Measurements from ENCODE around the gene FOXP1. TPM values are rescaled to one million over a fixed set of nuclear protein-coding genes. Genes with fewer than 3 reads are reported as not detected.
A peak's percentile ranks its signal among the peaks of the same experiment; 100 is the strongest.

FOXP1 gene
- total and polyA plus RNA-seq, 2 of the 13 experiments (the other 11 are each of a cell fraction or from before 2014, with no cell fraction given), result 40.4 to 59.0 TPM

DNA sequence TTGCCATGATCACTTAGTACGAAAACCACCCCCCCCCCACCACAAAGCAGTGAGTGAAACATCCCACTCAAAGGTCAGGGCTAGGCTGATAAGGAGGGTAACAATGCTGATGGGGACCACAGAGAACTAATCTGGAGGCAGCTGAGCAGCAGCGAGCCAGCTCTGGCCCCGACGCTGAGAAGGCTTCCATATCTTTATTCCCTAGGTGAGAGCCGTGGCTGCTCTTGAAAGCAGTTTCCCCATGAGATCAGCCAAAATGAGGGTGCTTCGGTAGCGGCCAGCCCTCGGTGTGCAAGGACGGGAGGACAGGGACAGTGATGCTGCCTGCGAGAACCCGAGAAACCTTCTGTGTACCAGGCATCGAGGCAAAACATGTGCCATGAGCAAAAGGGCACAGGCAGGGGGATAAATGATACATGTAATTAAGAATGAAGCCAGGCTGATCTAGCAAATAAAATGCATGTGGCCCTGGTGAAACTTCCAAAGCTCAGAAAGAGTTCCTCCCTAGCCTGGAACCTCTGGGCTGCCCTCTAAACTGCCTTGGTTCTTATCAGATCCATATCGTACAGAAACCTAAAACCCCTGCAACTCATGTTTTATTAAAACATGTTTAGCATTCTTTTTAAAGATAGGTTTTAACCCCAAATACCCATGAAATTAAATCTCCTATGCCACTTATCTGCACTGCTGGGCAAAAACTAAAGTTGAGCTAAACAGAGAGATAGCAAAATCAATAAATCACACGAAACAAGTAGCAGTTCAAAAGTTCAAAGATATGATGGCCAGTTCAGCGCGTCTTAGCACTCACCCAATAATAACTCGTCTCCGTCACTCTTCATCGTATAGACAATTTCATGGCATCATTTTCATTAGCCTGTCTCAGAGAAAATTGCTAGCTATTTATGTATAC is 337.3 kb downstream of the FOXP1 start (continued):
- TF ChIP-seq ASH2L (IDR thresholded peaks at IDR 0.05; ENCODE audit: insufficient read length, low read depth, low read length) (peak; percentile 13), CREB1 (IDR thresholded peaks at IDR 0.05) (no peak), CREB1 (CRISPR knock-in tag; IDR thresholded peaks at IDR 0.05) (0 out of 2 replicates have a peak, but pooled peaks have one; percentile 10), ZSCAN31 (CRISPR knock-in tag; IDR thresholded peaks at IDR 0.05; ENCODE audit: low read depth) (no peak), DR1 (CRISPR knock-in tag; IDR thresholded peaks at IDR 0.05) (no peak), ZFY (CRISPR knock-in tag; IDR thresholded peaks at IDR 0.05) (no peak), FOXO1 (CRISPR knock-in tag; IDR thresholded peaks at IDR 0.05) (no peak), TARDBP (CRISPR knock-in tag; IDR thresholded peaks at IDR 0.05) (no peak), ZNF251 (CRISPR knock-in tag; IDR thresholded peaks at IDR 0.05) (no peak), ERF (CRISPR knock-in tag; IDR thresholded peaks at IDR 0.05) (no peak), TGIF2 (CRISPR knock-in tag; IDR thresholded peaks at IDR 0.05) (no peak), KLF16 (CRISPR knock-in tag; IDR thresholded peaks at IDR 0.05) (no peak), ZBTB42 (CRISPR knock-in tag; IDR thresholded peaks at IDR 0.05) (no peak), ZNF543 (CRISPR knock-in tag; IDR thresholded peaks at IDR 0.05) (no peak), ZNF205 (CRISPR knock-in tag; IDR thresholded peaks at IDR 0.05) (no peak), ZNF253 (CRISPR knock-in tag; IDR thresholded peaks at IDR 0.05; ENCODE audit: borderline replicate concordance) (no peak), ZNF782 (CRISPR knock-in tag; IDR thresholded peaks at IDR 0.05; ENCODE audit: borderline replicate concordance) (0 out of 2 replicates have a peak, but pooled peaks have one; percentile 16), NR2F2 (IDR thresholded peaks at IDR 0.05; ENCODE audit: borderline replicate concordance, low read depth) (peak; percentile 64; the same call in 1 of the 2 replicates), SUZ12 (IDR thresholded peaks at IDR 0.05; ENCODE audit: low read depth, low read length) (no peak), TBL1XR1 (IDR thresholded peaks at IDR 0.05; ENCODE audit: borderline replicate concordance, low read length, partially characterized antibody) (no peak), TOPORS (CRISPR knock-in tag; IDR thresholded peaks at IDR 0.05) (no peak), SETDB1 (CRISPR knock-in tag; IDR thresholded peaks at IDR 0.05; ENCODE audit: borderline replicate concordance) (no peak), KAT8 (CRISPR knock-in tag; IDR thresholded peaks at IDR 0.05) (no peak)
- TF ChIP-seq, protein P1, sequence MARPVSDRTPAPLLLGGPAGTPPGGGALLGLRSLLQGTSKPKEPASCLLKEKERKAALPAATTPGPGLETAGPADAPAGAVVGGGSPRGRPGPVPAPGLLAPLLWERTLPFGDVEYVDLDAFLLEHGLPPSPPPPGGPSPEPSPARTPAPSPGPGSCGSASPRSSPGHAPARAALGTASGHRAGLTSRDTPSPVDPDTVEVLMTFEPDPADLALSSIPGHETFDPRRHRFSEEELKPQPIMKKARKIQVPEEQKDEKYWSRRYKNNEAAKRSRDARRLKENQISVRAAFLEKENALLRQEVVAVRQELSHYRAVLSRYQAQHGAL (CRISPR knock-in tag; IDR thresholded peaks at IDR 0.05; ENCODE audit: not compliant biosample characterization), result no peak
- TF ChIP-seq, protein P2, sequence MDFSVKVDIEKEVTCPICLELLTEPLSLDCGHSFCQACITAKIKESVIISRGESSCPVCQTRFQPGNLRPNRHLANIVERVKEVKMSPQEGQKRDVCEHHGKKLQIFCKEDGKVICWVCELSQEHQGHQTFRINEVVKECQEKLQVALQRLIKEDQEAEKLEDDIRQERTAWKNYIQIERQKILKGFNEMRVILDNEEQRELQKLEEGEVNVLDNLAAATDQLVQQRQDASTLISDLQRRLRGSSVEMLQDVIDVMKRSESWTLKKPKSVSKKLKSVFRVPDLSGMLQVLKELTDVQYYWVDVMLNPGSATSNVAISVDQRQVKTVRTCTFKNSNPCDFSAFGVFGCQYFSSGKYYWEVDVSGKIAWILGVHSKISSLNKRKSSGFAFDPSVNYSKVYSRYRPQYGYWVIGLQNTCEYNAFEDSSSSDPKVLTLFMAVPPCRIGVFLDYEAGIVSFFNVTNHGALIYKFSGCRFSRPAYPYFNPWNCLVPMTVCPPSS (IDR thresholded peaks at IDR 0.05), result no peak
- TF ChIP-seq, protein P3, sequence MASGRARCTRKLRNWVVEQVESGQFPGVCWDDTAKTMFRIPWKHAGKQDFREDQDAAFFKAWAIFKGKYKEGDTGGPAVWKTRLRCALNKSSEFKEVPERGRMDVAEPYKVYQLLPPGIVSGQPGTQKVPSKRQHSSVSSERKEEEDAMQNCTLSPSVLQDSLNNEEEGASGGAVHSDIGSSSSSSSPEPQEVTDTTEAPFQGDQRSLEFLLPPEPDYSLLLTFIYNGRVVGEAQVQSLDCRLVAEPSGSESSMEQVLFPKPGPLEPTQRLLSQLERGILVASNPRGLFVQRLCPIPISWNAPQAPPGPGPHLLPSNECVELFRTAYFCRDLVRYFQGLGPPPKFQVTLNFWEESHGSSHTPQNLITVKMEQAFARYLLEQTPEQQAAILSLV (CRISPR knock-in tag; IDR thresholded peaks at IDR 0.05; ENCODE audit: borderline replicate concordance), result no peak
- TF ChIP-seq, protein P4, sequence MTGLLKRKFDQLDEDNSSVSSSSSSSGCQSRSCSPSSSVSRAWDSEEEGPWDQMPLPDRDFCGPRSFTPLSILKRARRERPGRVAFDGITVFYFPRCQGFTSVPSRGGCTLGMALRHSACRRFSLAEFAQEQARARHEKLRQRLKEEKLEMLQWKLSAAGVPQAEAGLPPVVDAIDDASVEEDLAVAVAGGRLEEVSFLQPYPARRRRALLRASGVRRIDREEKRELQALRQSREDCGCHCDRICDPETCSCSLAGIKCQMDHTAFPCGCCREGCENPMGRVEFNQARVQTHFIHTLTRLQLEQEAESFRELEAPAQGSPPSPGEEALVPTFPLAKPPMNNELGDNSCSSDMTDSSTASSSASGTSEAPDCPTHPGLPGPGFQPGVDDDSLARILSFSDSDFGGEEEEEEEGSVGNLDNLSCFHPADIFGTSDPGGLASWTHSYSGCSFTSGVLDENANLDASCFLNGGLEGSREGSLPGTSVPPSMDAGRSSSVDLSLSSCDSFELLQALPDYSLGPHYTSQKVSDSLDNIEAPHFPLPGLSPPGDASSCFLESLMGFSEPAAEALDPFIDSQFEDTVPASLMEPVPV (CRISPR knock-in tag; IDR thresholded peaks at IDR 0.05), result no peak
